PFSK-1 (cell line): ENCODE measurements around the gene SMOC2.

ENCODE experiments used
- POLR2AphosphoS5 ChIP-seq: IDR thresholded peaks from 2 replicates; pipeline ENCODE4 v1.6.1; 2012; ENCODE audit warnings: low read depth, mild to moderate bottlenecking, control low read depth, low read length, moderate library complexity
- SIN3A ChIP-seq: IDR thresholded peaks from 2 replicates; pipeline ENCODE4 v1.6.1; 2012; ENCODE audit warnings: mild to moderate bottlenecking, low read length, moderate library complexity, borderline replicate concordance; ENCODE audit not compliant: insufficient read depth
- TAF1 ChIP-seq: IDR thresholded peaks from 2 replicates; pipeline ENCODE4 v1.6.1; 2012; ENCODE audit warnings: low read length, control low read depth, borderline replicate concordance; ENCODE audit not compliant: insufficient read depth
- TF ChIP-seq, protein P1 (sequence below), 2 experiments: IDR thresholded peaks; 2 replicates each; pipeline versions ENCODE4 v1.6.1 to v1.8.0; 2011 to 2012; ENCODE audit warnings: low read depth in 2 of 2, low read length in 2 of 2, control low read depth in 1 of 2, inconsistent platforms in 1 of 2, mild to moderate bottlenecking in 1 of 2, moderate library complexity in 1 of 2; ENCODE audit not compliant: insufficient read depth in 1 of 2

DNA sequence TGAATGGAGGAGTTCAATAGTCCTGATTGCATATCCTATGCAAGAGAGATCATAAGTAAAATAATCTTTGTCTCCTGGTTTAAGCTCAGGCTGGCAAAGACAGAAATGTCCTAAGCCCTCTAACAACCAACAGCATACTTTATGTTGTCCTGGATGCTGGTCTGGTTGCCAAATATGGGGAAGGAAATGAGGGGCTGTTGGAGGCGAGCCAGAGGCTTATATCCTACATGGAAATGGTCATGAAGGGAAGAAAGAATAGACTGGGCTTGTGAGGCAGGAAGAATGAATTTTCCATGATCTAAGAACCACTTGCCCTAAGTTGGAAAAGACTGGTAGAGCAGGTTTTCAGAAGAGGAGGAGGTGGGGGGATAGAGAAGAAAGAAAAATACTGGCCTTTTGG, 237.1 kb downstream of the SMOC2 start:
- TF ChIP-seq TAF1 (no peak), SIN3A (no peak), POLR2AphosphoS5 (no peak)
- TF ChIP-seq, protein P1, sequence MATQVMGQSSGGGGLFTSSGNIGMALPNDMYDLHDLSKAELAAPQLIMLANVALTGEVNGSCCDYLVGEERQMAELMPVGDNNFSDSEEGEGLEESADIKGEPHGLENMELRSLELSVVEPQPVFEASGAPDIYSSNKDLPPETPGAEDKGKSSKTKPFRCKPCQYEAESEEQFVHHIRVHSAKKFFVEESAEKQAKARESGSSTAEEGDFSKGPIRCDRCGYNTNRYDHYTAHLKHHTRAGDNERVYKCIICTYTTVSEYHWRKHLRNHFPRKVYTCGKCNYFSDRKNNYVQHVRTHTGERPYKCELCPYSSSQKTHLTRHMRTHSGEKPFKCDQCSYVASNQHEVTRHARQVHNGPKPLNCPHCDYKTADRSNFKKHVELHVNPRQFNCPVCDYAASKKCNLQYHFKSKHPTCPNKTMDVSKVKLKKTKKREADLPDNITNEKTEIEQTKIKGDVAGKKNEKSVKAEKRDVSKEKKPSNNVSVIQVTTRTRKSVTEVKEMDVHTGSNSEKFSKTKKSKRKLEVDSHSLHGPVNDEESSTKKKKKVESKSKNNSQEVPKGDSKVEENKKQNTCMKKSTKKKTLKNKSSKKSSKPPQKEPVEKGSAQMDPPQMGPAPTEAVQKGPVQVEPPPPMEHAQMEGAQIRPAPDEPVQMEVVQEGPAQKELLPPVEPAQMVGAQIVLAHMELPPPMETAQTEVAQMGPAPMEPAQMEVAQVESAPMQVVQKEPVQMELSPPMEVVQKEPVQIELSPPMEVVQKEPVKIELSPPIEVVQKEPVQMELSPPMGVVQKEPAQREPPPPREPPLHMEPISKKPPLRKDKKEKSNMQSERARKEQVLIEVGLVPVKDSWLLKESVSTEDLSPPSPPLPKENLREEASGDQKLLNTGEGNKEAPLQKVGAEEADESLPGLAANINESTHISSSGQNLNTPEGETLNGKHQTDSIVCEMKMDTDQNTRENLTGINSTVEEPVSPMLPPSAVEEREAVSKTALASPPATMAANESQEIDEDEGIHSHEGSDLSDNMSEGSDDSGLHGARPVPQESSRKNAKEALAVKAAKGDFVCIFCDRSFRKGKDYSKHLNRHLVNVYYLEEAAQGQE (IDR thresholded peaks at IDR 0.05; ENCODE audit: insufficient read depth in 1 of 2, low read depth in 2 of 2, low read length in 2 of 2), result no peak
